K562 (cell line): Measurements from ENCODE around the gene RETN. TPM values are rescaled to one million over a fixed set of nuclear protein-coding genes. Genes with fewer than 3 reads are reported as not detected.

Source experiments
- ATAC-seq: fragments of 200-7000 bp; cut with Tn5 transposase; 3 replicates; pipeline ENCODE4 v1.9.1; 2020; ENCODE audit warnings: moderate library complexity
- BruUV-seq: library from RNA; stranded (reverse); fragments of 400-500 nt; replicated peaks from 2 replicates; lab custom pipeline; 2021; lab: Mats Ljungman, UMichigan
- CTCF ChIA-PET: fragments of 300-600 bp; formaldehyde crosslinking; extraction: SDS; loops from one replicate; lab custom pipeline; 2021; ENCODE audit warnings: low intra/inter-chr PET ratio; lab: Yijun Ruan, JAX
- POLR2A ChIA-PET: fragments of 300-600, 350-650 bp; sonication (Branson Sonifier 250); formaldehyde crosslinking; extraction: SDS; loops from one replicate; lab custom pipeline; 2021; ENCODE audit warnings: antibody characterized with exemption, inconsistent platforms; lab: Yijun Ruan, JAX
- DNase-seq, 4 experiments: peaks; one replicate each; pipeline versions ENCODE4 v3.0.0 to v3.0.0-alpha.2; 2011 to 2018; ENCODE audit warnings: low spot score in 3 of 4, mixed read lengths in 3 of 4; ENCODE audit errors: extremely low read depth in 1 of 4
- FAIRE-seq: peaks from 2 replicates; lab custom pipeline; 2011; peaks lifted over from hg19 to GRCh38; lab: Jason Lieb, UNC
- H2AFZ ChIP-seq: 2 replicates; pipeline ENCODE4 v1.6.0; 2011; ENCODE audit warnings: low read depth, low read length, control low read depth, inconsistent platforms
- H3K27ac ChIP-seq: fragments of 200-600 bp; 3 replicates; pipeline ENCODE4 v1.8.0; 2011; ENCODE audit warnings: low read depth, mild to moderate bottlenecking, control low read depth, inconsistent platforms, low read length, moderate library complexity, mixed read lengths; ENCODE audit errors: extremely low read depth
- H3K27me3 ChIP-seq, 2 experiments: fragments of 300-600 bp in 1 of 2; 2 replicates in 1 of 2; 3 replicates in 1 of 2; pipeline versions ENCODE4 v1.6.0 to v1.8.0; 2011; ENCODE audit warnings: inconsistent platforms in 2 of 2, low read length in 2 of 2, mild to moderate bottlenecking in 1 of 2, mixed read lengths in 1 of 2, moderate library complexity in 1 of 2; ENCODE audit not compliant: control insufficient read depth in 2 of 2, insufficient read depth in 2 of 2
- H3K36me3 ChIP-seq: fragments of 300-600 bp; 3 replicates; pipeline ENCODE4 v1.8.0; 2011; ENCODE audit warnings: mild to moderate bottlenecking, low read length, inconsistent platforms; ENCODE audit not compliant: control insufficient read depth, insufficient read depth
- H3K4me1 ChIP-seq, 2 experiments: fragments of 200-600 bp in 1 of 2; replicated peaks in 1 of 2; 2 replicates in 1 of 2; 3 replicates in 1 of 2; pipeline versions ENCODE4 v1.5.1 to v1.8.0; 2011; ENCODE audit warnings: inconsistent platforms in 2 of 2, low read length in 2 of 2, mild to moderate bottlenecking in 1 of 2, mixed read lengths in 1 of 2, moderate library complexity in 1 of 2; ENCODE audit not compliant: control insufficient read depth in 2 of 2, insufficient read depth in 2 of 2
- H3K4me2 ChIP-seq: 2 replicates; pipeline ENCODE4 v1.6.1; 2011; ENCODE audit warnings: low read length, control low read depth, inconsistent platforms, mixed read lengths; ENCODE audit not compliant: insufficient read depth
- H3K4me3 ChIP-seq: fragments of 200-600 bp; sonication (generic), shearing (Covaris generic); 2 replicates; pipeline ENCODE4 v1.5.1; 2016; ENCODE audit warnings: control low read depth, inconsistent platforms
- H3K79me2 ChIP-seq: fragments of 200-600 bp; 3 replicates; pipeline ENCODE4 v1.8.0; 2011; ENCODE audit warnings: low read length, inconsistent platforms; ENCODE audit not compliant: control insufficient read depth, insufficient read depth
- H3K9ac ChIP-seq, 2 experiments: 2 replicates each; pipeline versions ENCODE4 v1.6.0 to v1.6.1; 2011; ENCODE audit warnings: low read depth in 2 of 2, low read length in 2 of 2, control low read depth in 1 of 2, inconsistent platforms in 1 of 2, mild to moderate bottlenecking in 1 of 2, mixed read lengths in 1 of 2; ENCODE audit not compliant: insufficient read depth in 1 of 2
- H3K9me1 ChIP-seq: one replicate; pipeline ENCODE4 v1.6.0; 2011; ENCODE audit warnings: inconsistent platforms, mild to moderate bottlenecking, low read length, moderate library complexity; ENCODE audit not compliant: control insufficient read depth, insufficient read depth
- H3K9me3 ChIP-seq: replicated peaks from 2 replicates; pipeline ENCODE4 v1.5.1; 2011; ENCODE audit warnings: low read depth, low read length, inconsistent platforms; ENCODE audit not compliant: control insufficient read depth, insufficient read depth
- H4K20me1 ChIP-seq: replicated peaks from 2 replicates; pipeline ENCODE4 v1.6.1; 2011; ENCODE audit warnings: low read length, inconsistent platforms, mixed read lengths; ENCODE audit not compliant: control insufficient read depth, insufficient read depth
- BHLHE40 ChIP-seq: IDR thresholded peaks from 2 replicates; pipeline ENCODE4 v1.6.1; 2011; ENCODE audit warnings: low read length, improper control_type of control experiment
- CXXC5 ChIP-seq: fragments of 250-450 bp; sonication (Bioruptor Pico); IDR thresholded peaks from 2 replicates; pipeline ENCODE4 v1.8.0; 2022; ENCODE audit warnings: inconsistent platforms, mild to moderate bottlenecking, moderate library complexity
- FUS ChIP-seq: fragments of 200-400 bp; formaldehyde crosslinking; optimal IDR thresholded peaks from 2 replicates; pipeline ENCODE3; 2017; ENCODE audit warnings: low read depth, low read length
- GATAD2B ChIP-seq: fragments of 450-650 bp; IDR thresholded peaks from 2 replicates; pipeline ENCODE4 v1.6.1; 2017; ENCODE audit warnings: mild to moderate bottlenecking, borderline replicate concordance
- NCOA4 ChIP-seq: fragments of 450-650 bp; IDR thresholded peaks from 2 replicates; pipeline ENCODE4 v1.6.1; 2018; ENCODE audit warnings: mild to moderate bottlenecking; ENCODE audit not compliant: partially characterized antibody
- PCBP1 ChIP-seq: fragments of 200-400 bp; formaldehyde crosslinking; IDR thresholded peaks from 2 replicates; pipeline ENCODE4 v1.6.1; 2018; ENCODE audit warnings: mild to moderate bottlenecking, low read depth, low read length; ENCODE audit not compliant: poor library complexity, severe bottlenecking
- RNF2 ChIP-seq: sonication (generic); IDR thresholded peaks from 2 replicates; pipeline ENCODE4 v1.6.1; 2016
- SFPQ ChIP-seq: fragments of 200-400 bp; formaldehyde crosslinking; IDR thresholded peaks from 2 replicates; pipeline ENCODE4 v1.6.1; 2017; ENCODE audit warnings: mild to moderate bottlenecking, low read depth, low read length, moderate library complexity
- SIN3B ChIP-seq: fragments of 450-650 bp; IDR thresholded peaks from 2 replicates; pipeline ENCODE4 v1.6.1; 2017; ENCODE audit warnings: low read depth, mild to moderate bottlenecking, moderate library complexity
- ZBTB26 ChIP-seq: fragments of 450-650 bp; formaldehyde crosslinking; IDR thresholded peaks from 2 replicates; pipeline ENCODE4 v1.4.0; 2022; ENCODE audit warnings: missing genetic modification characterization
- ZNF174 ChIP-seq: fragments of 250-450 bp; sonication (Bioruptor Pico); IDR thresholded peaks from 2 replicates; pipeline ENCODE4 v1.4.0; 2020; ENCODE audit warnings: mild to moderate bottlenecking
- ZNF280B ChIP-seq: fragments of 250-450 bp; sonication (Bioruptor Pico); IDR thresholded peaks from 2 replicates; pipeline ENCODE4 v1.5.1; 2021; ENCODE audit warnings: mild to moderate bottlenecking
- ZNF512 ChIP-seq: IDR thresholded peaks from 2 replicates; pipeline ENCODE4 v1.6.1; 2016; ENCODE audit warnings: missing genetic modification characterization, missing compliant biosample characterization
- ZNF583 ChIP-seq: fragments of 250-450 bp; sonication (Bioruptor Pico); IDR thresholded peaks from 2 replicates; pipeline ENCODE4 v1.4.0; 2020
- ZSCAN29 ChIP-seq: fragments of 450-650 bp; IDR thresholded peaks from 2 replicates; pipeline ENCODE4 v1.6.1; 2017
- WGBS: fragments of 100-300 bp; shearing (Covaris generic); methylation state at CpG from one replicate; pipeline ENCODE4 v1.1.6; 2016; ENCODE audit warnings: low coverage, mixed read lengths; ENCODE audit not compliant: insufficient coverage; ENCODE audit errors: missing lambda C conversion rate; 5-methylcytosine and 5-hydroxymethylcytosine counted together
- in situ Hi-C: fragments of 300-500 bp; cut with MboI; formaldehyde crosslinking; loops from 4 replicates; pipeline ENCODE4 v1.15.0; 2018; ENCODE audit warnings: inconsistent platforms, mixed read lengths
- intact Hi-C: fragments of 100-400 bp; cut with micrococcal nuclease; formaldehyde crosslinking; loops from 2 replicates; pipeline ENCODE4 v1.14.2; 2022
- polyA plus RNA-seq, 8 experiments: library from polyadenylated mRNA; depleted of rRNA in 4 of 8; stranded (reverse) in 5 of 8; unstranded in 3 of 8; fragments of >200 nt; fragmentation: Nextera tagmentation in 2 of 8; fragmentation: Illumina TruSeq in 1 of 8; extraction: Ambion mirVana in 2 of 8; extraction: Trizol in 1 of 8; gene quantifications; 2 replicates each; pipeline versions ENCODE4 v1.2.1 to v1.2.3, GENCODE V29; 2011 to 2014; ENCODE audit warnings: inconsistent platforms in 1 of 8, missing spikeins in 1 of 8
- total RNA-seq, 7 experiments: library from RNA; depleted of rRNA in 6 of 7; stranded (reverse); fragments of >200 nt in 6 of 7; fragmentation: Illumina TruSeq in 2 of 7; extraction: Trizol in 2 of 7; gene quantifications; 2 replicates each; pipeline versions ENCODE4 v1.2.1 to v1.2.3, GENCODE V29; 2011 to 2021; ENCODE audit warnings: low replicate concordance in 1 of 7

The RETN gene
- total and polyA plus RNA-seq, 9 of the 15 experiments (the other 6 are each of a cell fraction or from before 2014, with no cell fraction given): not detected

- in situ Hi-C loops: loop anchor here (5.0 to 10.0 kb wide), 2 partner anchors 113 to 326 kb away; no protein-coding TSS in a partner anchor
- POLR2A ChIA-PET: interaction anchor here (0.6 to 1.1 kb wide), 4 partner anchors 12 to 326 kb away, joined by 3 read pairs; no protein-coding TSS in a partner anchor
- TF ChIP-seq ZBTB26 (CRISPR knock-in tag): peak; percentile 17; the same call in 1 of the 2 replicates
- no peak for TF ChIP-seq SFPQ
- no peak for TF ChIP-seq ZSCAN29
- TF ChIP-seq SIN3B: 0 out of 2 replicates have a peak, but pooled peaks have one; percentile 36
- no peak for TF ChIP-seq ZNF583 (CRISPR knock-in tag)
- TF ChIP-seq ZNF512 (tag): no peak
- peak; percentile 95 for TF ChIP-seq GATAD2B
- TF ChIP-seq FUS: peak; percentile 25
- no peak for TF ChIP-seq ZNF280B (CRISPR knock-in tag)
- peak; percentile 70 for TF ChIP-seq CXXC5 (CRISPR knock-in tag)
- TF ChIP-seq BHLHE40: 0 out of 2 replicates have a peak, but pooled peaks have one; percentile 22
- peak; percentile 73 for TF ChIP-seq PCBP1
- TF ChIP-seq RNF2: no peak
- no peak for TF ChIP-seq ZNF174 (CRISPR knock-in tag)
- no peak for TF ChIP-seq NCOA4
Measured at GRCh38 chr19:7680606-7681339, 11.9 kb downstream of the RETN start, which contains the start of gene TRAPPC5. Gene TRAPPC5, plus strand, starts transcription at chr19:7680833. Its CDS starts 1,421 bp downstream, at chr19:7682254.

More at GRCh38 chr19:7680606-7681339, 11.9 kb downstream of the RETN start, which contains the start of gene TRAPPC5:
- no peaks in the 10 kb centered on the region for H4K20me1 ChIP-seq
- H3K9ac ChIP-seq: peak within 1 kb of the TSS; percentile 86 to 95
- peak within 1 kb of the TSS; percentile 79 for H3K27ac ChIP-seq
- H3K36me3 ChIP-seq: peaks cover 10% of the 10 kb centered on the region; the same call in 2 of the 3 replicates
- H3K4me1 ChIP-seq: peaks cover 10 to 26% of the 10 kb centered on the region in 2 experiments; a peak in 4 of 5 replicates
- FAIRE-seq (no peak), ATAC-seq (peak; percentile 86), DNase-seq (peak; percentile 89 to 96 (median 94))
- peak within 1 kb of the TSS; percentile 87 for H2AFZ ChIP-seq
- intact Hi-C loops: loop anchor here (2.0 to 10.0 kb wide), 4 partner anchors 28 to 326 kb away; no protein-coding TSS in a partner anchor
- peak within 1 kb of the TSS; percentile 95 for H3K4me3 ChIP-seq
- no TSS peak for BruUV-seq
- 2% methylated on average over 30 of the region's 79 CpGs for WGBS
- CTCF ChIA-PET: interaction anchor here (0.5 to 2.6 kb wide), 5 partner anchors 113 to 337 kb away, joined by 3 to 28 read pairs (median 3); no protein-coding TSS in a partner anchor
- peaks cover 15% of the 10 kb centered on the region; the same call in 2 of the 3 replicates for H3K79me2 ChIP-seq
- H3K9me1 ChIP-seq: peaks cover 3% of the 10 kb centered on the region
- peak within 1 kb of the TSS; percentile 87 for H3K4me2 ChIP-seq
- H3K27me3 ChIP-seq: 0 out of 5 replicates have a peak, but pooled peaks cover 0 to 8% of the 10 kb centered on the region in 2 experiments
- H3K9me3 ChIP-seq: no peaks in the 10 kb centered on the region
